H9 (cell line): ENCODE data around the gene METTL1. TPM values are rescaled to one million over a fixed set of nuclear protein-coding genes. Genes with fewer than 3 reads are reported as not detected.

Source experiments
- DNase-seq: peaks from one replicate; pipeline ENCODE4 v3.0.0-alpha.2; 2017
- H2AFZ ChIP-seq: one replicate; pipeline ENCODE4 v1.6.1; 2013; ENCODE audit warnings: mild to moderate bottlenecking, low read length, control low read depth, moderate library complexity
- H2AK5ac ChIP-seq: 2 replicates; pipeline ENCODE4 v1.6.1; 2013; ENCODE audit warnings: low read length, control low read depth, mixed read lengths; ENCODE audit not compliant: insufficient read length
- H2BK120ac ChIP-seq: one replicate; pipeline ENCODE4 v1.6.1; 2013; ENCODE audit warnings: low read depth, mild to moderate bottlenecking, low read length, control low read depth, inconsistent platforms; ENCODE audit not compliant: poor library complexity, severe bottlenecking
- H2BK12ac ChIP-seq: 2 replicates; pipeline ENCODE4 v1.6.1; 2013; ENCODE audit warnings: low read length, control low read depth, mixed read lengths, low read depth; ENCODE audit not compliant: insufficient read length
- H2BK15ac ChIP-seq: 2 replicates; pipeline ENCODE4 v1.6.1; 2013; ENCODE audit warnings: low read depth, low read length, control low read depth
- H2BK20ac ChIP-seq: one replicate; pipeline ENCODE4 v1.6.1; 2013; ENCODE audit warnings: low read depth, mild to moderate bottlenecking, low read length, control low read depth, inconsistent platforms; ENCODE audit not compliant: poor library complexity, severe bottlenecking
- H2BK5ac ChIP-seq: 2 replicates; pipeline ENCODE4 v1.6.1; 2013; ENCODE audit warnings: low read length, control low read depth, mixed read lengths; ENCODE audit not compliant: insufficient read length
- H3K14ac ChIP-seq: 2 replicates; pipeline ENCODE4 v1.6.1; 2013; ENCODE audit warnings: low read length, control low read depth; ENCODE audit not compliant: insufficient read depth
- H3K18ac ChIP-seq: 2 replicates; pipeline ENCODE4 v1.6.1; 2013; ENCODE audit warnings: low read depth, mild to moderate bottlenecking, mixed read lengths, low read length, control low read depth; ENCODE audit not compliant: insufficient read length
- H3K23ac ChIP-seq: 2 replicates; pipeline ENCODE4 v1.6.1; 2013; ENCODE audit warnings: low read length, control low read depth, mixed read lengths, low read depth; ENCODE audit not compliant: insufficient read length
- H3K23me2 ChIP-seq: 2 replicates; pipeline ENCODE4 v1.6.1; 2013; ENCODE audit warnings: low read depth, mild to moderate bottlenecking, mixed read lengths, low read length, control low read depth; ENCODE audit not compliant: insufficient read length, poor library complexity, severe bottlenecking
- H3K27ac ChIP-seq: 2 replicates; pipeline ENCODE4 v1.5.1; 2013; ENCODE audit warnings: low read length, control low read depth, mixed read lengths, low read depth; ENCODE audit not compliant: insufficient read length
- H3K27me3 ChIP-seq: 2 replicates; pipeline ENCODE4 v1.6.1; 2013; ENCODE audit warnings: low read length, control low read depth, inconsistent platforms; ENCODE audit not compliant: insufficient read depth
- H3K4ac ChIP-seq: 2 replicates; pipeline ENCODE4 v1.6.1; 2013; ENCODE audit warnings: low read depth, mild to moderate bottlenecking, control low read depth, inconsistent platforms, low read length, moderate library complexity
- H3K4me1 ChIP-seq: 2 replicates; pipeline ENCODE4 v1.6.1; 2013; ENCODE audit warnings: low read length, control low read depth, inconsistent platforms; ENCODE audit not compliant: insufficient read depth
- H3K4me2 ChIP-seq: 2 replicates; pipeline ENCODE4 v1.6.1; 2013; ENCODE audit warnings: low read length, control low read depth, mixed read lengths; ENCODE audit not compliant: insufficient read length, insufficient read depth
- H3K56ac ChIP-seq: 2 replicates; pipeline ENCODE4 v1.6.1; 2013; ENCODE audit warnings: low read depth, mild to moderate bottlenecking, mixed read lengths, low read length, control low read depth; ENCODE audit not compliant: insufficient read length
- H3K79me1 ChIP-seq: 2 replicates; pipeline ENCODE4 v1.6.1; 2013; ENCODE audit warnings: low read depth, mild to moderate bottlenecking, moderate library complexity, low read length, control low read depth, inconsistent platforms; ENCODE audit not compliant: insufficient read depth, poor library complexity, severe bottlenecking
- H3K79me2 ChIP-seq: 2 replicates; pipeline ENCODE4 v1.6.1; 2013; ENCODE audit warnings: low read length, control low read depth, inconsistent platforms; ENCODE audit not compliant: insufficient read depth
- H3K9ac ChIP-seq: 2 replicates; pipeline ENCODE4 v1.6.1; 2013; ENCODE audit warnings: low read length, control low read depth, mixed read lengths; ENCODE audit not compliant: insufficient read length; ENCODE audit errors: extremely low read depth
- H3K9me3 ChIP-seq: one replicate; pipeline ENCODE4 v1.6.1; 2013; ENCODE audit warnings: low read depth, low read length, inconsistent platforms; ENCODE audit not compliant: control insufficient read depth
- H3T11ph ChIP-seq: one replicate; pipeline ENCODE4 v1.6.1; 2013; ENCODE audit warnings: mild to moderate bottlenecking, low read length, control low read depth, inconsistent platforms
- H4K20me1 ChIP-seq: one replicate; pipeline ENCODE4 v1.6.1; 2013; ENCODE audit not compliant: control insufficient read depth, insufficient read length, insufficient read depth
- H4K5ac ChIP-seq: 2 replicates; pipeline ENCODE4 v1.6.1; 2013; ENCODE audit warnings: low read depth, mild to moderate bottlenecking, mixed read lengths, low read length, control low read depth; ENCODE audit not compliant: insufficient read length
- H4K8ac ChIP-seq: replicated peaks from 2 replicates; pipeline ENCODE4 v1.6.1; 2013; ENCODE audit warnings: low read length, control low read depth, mixed read lengths, low read depth; ENCODE audit not compliant: insufficient read length
- H4K91ac ChIP-seq: 2 replicates; pipeline ENCODE4 v1.6.1; 2013; ENCODE audit warnings: low read depth, mild to moderate bottlenecking, moderate library complexity, mixed read lengths, low read length, control low read depth; ENCODE audit not compliant: insufficient read length
- H3K27ac Mint-ChIP-seq, 3 experiments: 2 replicates in 2 of 3; 3 replicates in 1 of 3; pipeline ENCODE4 v1.8.0; 2020 to 2021; ENCODE audit warnings: mixed read lengths in 3 of 3, mild to moderate bottlenecking in 1 of 3, moderate library complexity in 1 of 3
- H3K27me3 Mint-ChIP-seq: 2 replicates; pipeline ENCODE4 v1.8.0; 2021; ENCODE audit warnings: low read depth, mild to moderate bottlenecking, moderate library complexity, mixed read lengths
- H3K36me3 Mint-ChIP-seq, 3 experiments: 2 replicates in 2 of 3; 3 replicates in 1 of 3; pipeline ENCODE4 v1.8.0; 2020 to 2021; ENCODE audit warnings: low read depth in 3 of 3, mixed read lengths in 3 of 3; ENCODE audit not compliant: insufficient read depth in 1 of 3
- H3K4me1 Mint-ChIP-seq, 2 experiments: 2 replicates each; pipeline ENCODE4 v1.8.0; 2020; ENCODE audit warnings: mixed read lengths in 2 of 2
- H3K4me3 Mint-ChIP-seq, 2 experiments: 2 replicates in 1 of 2; 3 replicates in 1 of 2; pipeline ENCODE4 v1.8.0; 2020 to 2021; ENCODE audit warnings: mild to moderate bottlenecking in 2 of 2, mixed read lengths in 2 of 2, moderate library complexity in 1 of 2
- H3K9me3 Mint-ChIP-seq, 2 experiments: 2 replicates in 1 of 2; 3 replicates in 1 of 2; pipeline ENCODE4 v1.8.0; 2020; ENCODE audit warnings: mild to moderate bottlenecking in 2 of 2, mixed read lengths in 2 of 2, moderate library complexity in 1 of 2
- WGBS: extraction: QIAGEN DNeasy Blood & Tissue Kit; methylation state at CpG from one replicate; pipeline ENCODE4 v1.1.7; 2013; ENCODE audit warnings: missing lambda C conversion rate, low lambda C conversion rate, mixed read lengths; ENCODE audit not compliant: insufficient read length; ENCODE audit errors: extremely low coverage; 5-methylcytosine and 5-hydroxymethylcytosine counted together
- total RNA-seq: library from RNA; stranded (reverse); gene quantifications from 2 replicates; pipeline ENCODE4 v1.2.1, GENCODE V29; 2021
- TF ChIP-seq, protein P1 (sequence below): fragments of 200-600 bp; sonication (generic); conservative IDR thresholded peaks from 3 replicates; pipeline ENCODE4 v1.8.0; 2021; ENCODE audit warnings: antibody characterized with exemption, mild to moderate bottlenecking

METTL1 gene
- total RNA-seq, 1 experiment from 2014 or later = 58.4 TPM

DNA sequence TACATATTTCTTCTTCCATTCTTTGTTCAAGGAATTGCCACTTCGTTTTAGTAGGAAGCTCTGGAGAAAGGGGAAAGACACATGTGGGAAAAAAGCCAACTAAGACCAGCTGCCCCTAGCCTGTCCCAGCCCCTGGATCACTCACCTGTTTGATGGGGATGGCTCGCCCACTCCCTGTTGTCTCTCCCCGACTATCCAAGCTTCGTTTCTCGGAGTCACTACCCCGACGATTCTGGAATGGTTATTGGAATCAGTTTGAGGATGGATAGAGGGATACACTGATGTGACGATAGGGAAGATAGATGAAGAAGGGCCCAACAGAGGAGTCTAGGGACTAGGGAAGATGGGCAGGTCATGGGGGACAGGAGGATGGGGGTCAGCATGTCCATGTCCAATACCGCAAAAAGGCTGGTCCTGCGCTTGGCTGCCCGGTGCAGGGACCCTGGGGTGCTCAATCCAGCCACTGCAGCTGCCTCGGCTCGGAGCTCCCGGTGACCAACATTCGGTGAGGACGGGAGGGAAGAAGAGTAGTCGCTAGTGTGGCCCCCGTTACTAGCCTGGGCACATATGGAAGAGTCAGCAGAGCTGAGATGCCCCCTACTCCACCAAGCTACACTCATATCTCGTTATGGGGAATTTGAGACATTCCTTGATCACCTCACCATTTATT lies 40.4 kb downstream of the METTL1 start:
- Histone ChIP-seq H3K27me3 (peaks cover 38% of the 10 kb centered on the region), H2BK5ac (no peak overlapping the region), H2AFZ (no peak overlapping the region), H3K23ac (no peak overlapping the region), H3T11ph (no peak overlapping the region), H3K18ac (no peak overlapping the region), H2BK12ac (no peak overlapping the region), H3K4ac (no peak overlapping the region), H3K9me3 (no peaks in the 10 kb centered on the region), H4K5ac (no peak overlapping the region), H4K8ac (no peak overlapping the region), H3K23me2 (peaks cover 12% of the 10 kb centered on the region), H3K56ac (no peak overlapping the region), H3K14ac (no peak overlapping the region), H3K27ac (no peak overlapping the region), H2BK15ac (no peak overlapping the region), H3K9ac (no peak overlapping the region), H4K20me1 (peaks cover 2% of the 10 kb centered on the region), H2BK120ac (no peak overlapping the region), H3K79me2 (no peaks in the 10 kb centered on the region), H2BK20ac (no peak overlapping the region), H4K91ac (no peak overlapping the region), H3K79me1 (no peaks in the 10 kb centered on the region), H2AK5ac (no peak overlapping the region), H3K4me2 (no peak overlapping the region), H3K4me1 (no peaks in the 10 kb centered on the region; the same call in 1 of the 2 replicates)
- WGBS = no CpG with 5 or more reads among the region's 19 CpGs
- no peak overlapping the region for H3K27ac Mint-ChIP-seq
- H3K9me3 Mint-ChIP-seq = no peaks in the 10 kb centered on the region; a peak in 1 of 5 replicates
- H3K4me3 Mint-ChIP-seq = no peak overlapping the region
- no peak for DNase-seq
- peaks cover 99% of the 10 kb centered on the region for H3K27me3 Mint-ChIP-seq
- H3K36me3 Mint-ChIP-seq = no peaks in the 10 kb centered on the region
- TF ChIP-seq, protein P1, sequence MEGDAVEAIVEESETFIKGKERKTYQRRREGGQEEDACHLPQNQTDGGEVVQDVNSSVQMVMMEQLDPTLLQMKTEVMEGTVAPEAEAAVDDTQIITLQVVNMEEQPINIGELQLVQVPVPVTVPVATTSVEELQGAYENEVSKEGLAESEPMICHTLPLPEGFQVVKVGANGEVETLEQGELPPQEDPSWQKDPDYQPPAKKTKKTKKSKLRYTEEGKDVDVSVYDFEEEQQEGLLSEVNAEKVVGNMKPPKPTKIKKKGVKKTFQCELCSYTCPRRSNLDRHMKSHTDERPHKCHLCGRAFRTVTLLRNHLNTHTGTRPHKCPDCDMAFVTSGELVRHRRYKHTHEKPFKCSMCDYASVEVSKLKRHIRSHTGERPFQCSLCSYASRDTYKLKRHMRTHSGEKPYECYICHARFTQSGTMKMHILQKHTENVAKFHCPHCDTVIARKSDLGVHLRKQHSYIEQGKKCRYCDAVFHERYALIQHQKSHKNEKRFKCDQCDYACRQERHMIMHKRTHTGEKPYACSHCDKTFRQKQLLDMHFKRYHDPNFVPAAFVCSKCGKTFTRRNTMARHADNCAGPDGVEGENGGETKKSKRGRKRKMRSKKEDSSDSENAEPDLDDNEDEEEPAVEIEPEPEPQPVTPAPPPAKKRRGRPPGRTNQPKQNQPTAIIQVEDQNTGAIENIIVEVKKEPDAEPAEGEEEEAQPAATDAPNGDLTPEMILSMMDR = no peak
- H3K4me1 Mint-ChIP-seq = peaks cover 13 to 27% of the 10 kb centered on the region in 2 experiments
